K562 (cell line): ENCODE results near the gene CCT7. TPM values are rescaled to one million over a fixed set of nuclear protein-coding genes. Genes with fewer than 3 reads are reported as not detected.

Experiments used
- ATF3 ChIP-seq, 2 experiments: fragments of 450-650 bp in 1 of 2; sonication (generic) in 1 of 2; formaldehyde crosslinking in 1 of 2; IDR thresholded peaks in 1 of 2; conservative IDR thresholded peaks in 1 of 2; 2 replicates each; pipeline versions ENCODE4 v1.6.1 to v1.8.1; 2016 to 2023; ENCODE audit warnings: mild to moderate bottlenecking in 2 of 2, moderate library complexity in 2 of 2, inconsistent platforms in 1 of 2, missing genetic modification reagents in 1 of 2
- MBD1 ChIP-seq: fragments of 250-450 bp; sonication (Bioruptor Pico); IDR thresholded peaks from 2 replicates; pipeline ENCODE4 v1.8.0; 2022; ENCODE audit warnings: inconsistent platforms
- NR0B1 ChIP-seq: fragments of 450-650 bp; IDR thresholded peaks from one replicate; pipeline ENCODE4 v1.6.1; 2018; ENCODE audit warnings: mild to moderate bottlenecking, moderate library complexity; ENCODE audit not compliant: partially characterized antibody
- POLR2B ChIP-seq: fragments of 450-650 bp; IDR thresholded peaks from 2 replicates; pipeline ENCODE4 v1.6.1; 2018; ENCODE audit warnings: low read depth; ENCODE audit not compliant: partially characterized antibody
- POLR3A ChIP-seq: IDR thresholded peaks from 2 replicates; pipeline ENCODE4 v1.6.1; 2011; ENCODE audit warnings: borderline replicate concordance, mild to moderate bottlenecking, moderate library complexity; ENCODE audit not compliant: insufficient read length, insufficient read depth; ENCODE audit errors: extremely low read depth
- SP2 ChIP-seq: IDR thresholded peaks from 2 replicates; pipeline ENCODE4 v1.6.1; 2011; ENCODE audit warnings: mild to moderate bottlenecking, low read depth, low read length, moderate library complexity; ENCODE audit not compliant: poor library complexity, severe bottlenecking; ENCODE audit errors: extremely low read depth
- UBTF ChIP-seq, 2 experiments: IDR thresholded peaks; 2 replicates each; pipeline ENCODE4 v1.6.1; 2012; ENCODE audit warnings: improper control_type of control experiment in 2 of 2, low read depth in 2 of 2, low read length in 2 of 2, borderline replicate concordance in 1 of 2
- polyA plus RNA-seq, 8 experiments: library from polyadenylated mRNA; depleted of rRNA in 4 of 8; stranded (reverse) in 5 of 8; unstranded in 3 of 8; fragments of >200 nt; fragmentation: Nextera tagmentation in 2 of 8; fragmentation: Illumina TruSeq in 1 of 8; extraction: Ambion mirVana in 2 of 8; extraction: Trizol in 1 of 8; gene quantifications; 2 replicates each; pipeline versions ENCODE4 v1.2.1 to v1.2.3, GENCODE V29; 2011 to 2014; ENCODE audit warnings: inconsistent platforms in 1 of 8, missing spikeins in 1 of 8
- total RNA-seq, 7 experiments: library from RNA; depleted of rRNA in 6 of 7; stranded (reverse); fragments of >200 nt in 6 of 7; fragmentation: Illumina TruSeq in 2 of 7; extraction: Trizol in 2 of 7; gene quantifications; 2 replicates each; pipeline versions ENCODE4 v1.2.1 to v1.2.3, GENCODE V29; 2011 to 2021; ENCODE audit warnings: low replicate concordance in 1 of 7
- TF ChIP-seq, protein P1 (sequence below), 2 experiments: fragments of 450-650 bp in 1 of 2; sonication (generic) in 1 of 2; formaldehyde crosslinking; conservative IDR thresholded peaks; 2 replicates each; pipeline versions ENCODE4 v1.4.0 to v1.8.1; 2020 to 2022; ENCODE audit warnings: mild to moderate bottlenecking in 1 of 2, missing genetic modification reagents in 1 of 2
- TF ChIP-seq, protein P2 (sequence below): fragments of 250-450 bp; sonication (Bioruptor Pico); IDR thresholded peaks from 2 replicates; pipeline ENCODE4 v1.4.0; 2020
- TF ChIP-seq, protein P3 (sequence below): fragments of 150-350 bp; IDR thresholded peaks from 2 replicates; pipeline ENCODE4 v1.6.1; 2014; ENCODE audit warnings: low read depth, mild to moderate bottlenecking, low read length, borderline replicate concordance

CCT7 gene
- total and polyA plus RNA-seq, 9 of the 15 experiments (the other 6 are each of a cell fraction or from before 2014, with no cell fraction given) = 326 to 856 (median 638) TPM

DNA sequence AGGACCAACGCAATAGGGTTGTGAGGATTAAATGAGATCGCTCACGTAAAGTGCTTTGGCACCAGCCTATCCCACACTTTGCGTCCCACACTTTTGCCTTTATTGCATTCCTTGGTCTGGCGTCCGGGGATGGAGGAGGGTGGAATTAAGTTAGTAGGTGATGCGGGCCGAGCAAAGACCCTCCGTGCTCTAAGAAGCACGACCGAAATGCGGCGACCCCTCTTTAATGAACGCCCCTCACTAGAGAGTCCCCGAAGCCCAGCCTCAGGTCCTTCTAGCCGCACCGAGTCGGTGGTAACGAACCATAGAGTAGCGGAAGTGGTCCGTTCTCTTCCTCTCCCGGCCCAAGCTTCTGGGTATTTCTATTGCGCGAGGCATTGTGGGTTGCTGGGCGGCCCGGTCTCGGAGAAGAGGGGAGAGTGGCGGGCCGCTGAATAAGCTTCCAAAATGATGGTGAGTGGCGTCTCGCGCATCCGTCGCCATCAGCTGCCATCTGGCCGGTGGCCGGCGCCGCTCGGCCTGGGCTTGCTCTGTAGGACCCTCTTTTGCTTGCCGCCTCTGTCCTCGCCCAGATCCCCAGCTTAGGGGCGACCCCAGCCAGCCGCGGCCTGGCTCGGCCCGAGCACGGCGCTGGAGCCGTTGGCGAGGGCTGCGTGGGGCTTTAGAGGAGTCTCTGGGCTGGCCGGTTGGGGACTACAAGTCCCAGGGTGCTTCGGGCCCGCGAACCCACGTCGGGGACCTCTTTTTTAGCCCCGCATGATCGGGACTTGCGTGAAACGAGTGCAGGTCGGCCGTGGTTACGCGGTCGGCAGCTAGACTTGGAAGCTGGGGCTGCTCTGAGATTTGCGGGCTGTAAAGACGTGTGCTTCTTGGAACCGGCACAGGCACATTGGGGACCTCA lies at the start of gene CCT7 (continued):
- TF ChIP-seq NR0B1 (no peak), MBD1 (CRISPR knock-in tag) (no peak), POLR2B (peak; percentile 96), POLR3A (no peak), UBTF (IDR thresholded peaks at IDR 0.05; ENCODE audit: borderline replicate concordance in 1 of 2, low read depth in 2 of 2, low read length in 2 of 2) (0 out of 4 replicates have a peak, but pooled peaks of 1 of the 2 experiments have one; percentile 24), SP2 (peak; percentile 98), ATF3 (IDR thresholded peaks at IDR 0.05) (no peak), ATF3 (CRISPR knock-in tag; conservative IDR thresholded peaks at IDR 0.05) (0 out of 2 replicates have a peak, but pooled peaks have one; percentile 61)
- TF ChIP-seq, protein P1, sequence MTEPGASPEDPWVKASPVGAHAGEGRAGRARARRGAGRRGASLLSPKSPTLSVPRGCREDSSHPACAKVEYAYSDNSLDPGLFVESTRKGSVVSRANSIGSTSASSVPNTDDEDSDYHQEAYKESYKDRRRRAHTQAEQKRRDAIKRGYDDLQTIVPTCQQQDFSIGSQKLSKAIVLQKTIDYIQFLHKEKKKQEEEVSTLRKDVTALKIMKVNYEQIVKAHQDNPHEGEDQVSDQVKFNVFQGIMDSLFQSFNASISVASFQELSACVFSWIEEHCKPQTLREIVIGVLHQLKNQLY (CRISPR knock-in tag; conservative IDR thresholded peaks at IDR 0.05) = no peak
- TF ChIP-seq, protein P2, sequence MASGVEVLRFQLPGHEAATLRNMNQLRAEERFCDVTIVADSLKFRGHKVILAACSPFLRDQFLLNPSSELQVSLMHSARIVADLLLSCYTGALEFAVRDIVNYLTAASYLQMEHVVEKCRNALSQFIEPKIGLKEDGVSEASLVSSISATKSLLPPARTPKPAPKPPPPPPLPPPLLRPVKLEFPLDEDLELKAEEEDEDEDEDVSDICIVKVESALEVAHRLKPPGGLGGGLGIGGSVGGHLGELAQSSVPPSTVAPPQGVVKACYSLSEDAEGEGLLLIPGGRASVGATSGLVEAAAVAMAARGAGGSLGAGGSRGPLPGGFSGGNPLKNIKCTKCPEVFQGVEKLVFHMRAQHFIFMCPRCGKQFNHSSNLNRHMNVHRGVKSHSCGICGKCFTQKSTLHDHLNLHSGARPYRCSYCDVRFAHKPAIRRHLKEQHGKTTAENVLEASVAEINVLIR (CRISPR knock-in tag) = no peak
- TF ChIP-seq, protein P3, sequence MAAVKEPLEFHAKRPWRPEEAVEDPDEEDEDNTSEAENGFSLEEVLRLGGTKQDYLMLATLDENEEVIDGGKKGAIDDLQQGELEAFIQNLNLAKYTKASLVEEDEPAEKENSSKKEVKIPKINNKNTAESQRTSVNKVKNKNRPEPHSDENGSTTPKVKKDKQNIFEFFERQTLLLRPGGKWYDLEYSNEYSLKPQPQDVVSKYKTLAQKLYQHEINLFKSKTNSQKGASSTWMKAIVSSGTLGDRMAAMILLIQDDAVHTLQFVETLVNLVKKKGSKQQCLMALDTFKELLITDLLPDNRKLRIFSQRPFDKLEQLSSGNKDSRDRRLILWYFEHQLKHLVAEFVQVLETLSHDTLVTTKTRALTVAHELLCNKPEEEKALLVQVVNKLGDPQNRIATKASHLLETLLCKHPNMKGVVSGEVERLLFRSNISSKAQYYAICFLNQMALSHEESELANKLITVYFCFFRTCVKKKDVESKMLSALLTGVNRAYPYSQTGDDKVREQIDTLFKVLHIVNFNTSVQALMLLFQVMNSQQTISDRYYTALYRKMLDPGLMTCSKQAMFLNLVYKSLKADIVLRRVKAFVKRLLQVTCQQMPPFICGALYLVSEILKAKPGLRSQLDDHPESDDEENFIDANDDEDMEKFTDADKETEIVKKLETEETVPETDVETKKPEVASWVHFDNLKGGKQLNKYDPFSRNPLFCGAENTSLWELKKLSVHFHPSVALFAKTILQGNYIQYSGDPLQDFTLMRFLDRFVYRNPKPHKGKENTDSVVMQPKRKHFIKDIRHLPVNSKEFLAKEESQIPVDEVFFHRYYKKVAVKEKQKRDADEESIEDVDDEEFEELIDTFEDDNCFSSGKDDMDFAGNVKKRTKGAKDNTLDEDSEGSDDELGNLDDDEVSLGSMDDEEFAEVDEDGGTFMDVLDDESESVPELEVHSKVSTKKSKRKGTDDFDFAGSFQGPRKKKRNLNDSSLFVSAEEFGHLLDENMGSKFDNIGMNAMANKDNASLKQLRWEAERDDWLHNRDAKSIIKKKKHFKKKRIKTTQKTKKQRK = no peak
